Effector memory CD8-positive, alpha-beta T cell (primary cell): ENCODE data around the gene PICK1.
A peak's percentile ranks its signal among the peaks of the same experiment; 100 is the strongest.

Source experiments
- ATAC-seq: fragments of 150-1000 bp; cut with Tn5 transposase; replicated peaks from 2 replicates; pipeline ENCODE4 v1.10.0; 2021; ENCODE audit warnings: mild to moderate bottlenecking, moderate library complexity
- DNase-seq, 3 experiments: peaks; one replicate each; pipeline ENCODE4 v3.0.0; 2021
- H3K27ac Mint-ChIP-seq, 2 donors: one replicate each; pipeline ENCODE4 v1.8.0; 2022; ENCODE audit warnings: mild to moderate bottlenecking in 2 of 2, mixed read lengths in 2 of 2, moderate library complexity in 2 of 2
- H3K27me3 Mint-ChIP-seq, 2 donors: one replicate each; pipeline ENCODE4 v1.8.0; 2022; ENCODE audit warnings: mixed read lengths in 2 of 2
- H3K36me3 Mint-ChIP-seq: one replicate; pipeline ENCODE4 v1.8.0; 2022; ENCODE audit warnings: mild to moderate bottlenecking, moderate library complexity, mixed read lengths; ENCODE audit not compliant: insufficient read depth
- H3K4me1 Mint-ChIP-seq, 2 donors: one replicate each; pipeline ENCODE4 v1.8.0; 2022; ENCODE audit warnings: low read depth in 2 of 2, mixed read lengths in 2 of 2
- H3K4me3 Mint-ChIP-seq, 2 donors: one replicate each; pipeline ENCODE4 v1.8.0; 2022; ENCODE audit warnings: mild to moderate bottlenecking in 2 of 2, mixed read lengths in 2 of 2, moderate library complexity in 2 of 2
- H3K9me3 Mint-ChIP-seq, 2 donors: one replicate each; pipeline ENCODE4 v1.8.0; 2022; ENCODE audit warnings: mixed read lengths in 2 of 2

Gene PICK1

GRCh38 chr22:38026130-38027111 lies 30.8 kb upstream of the PICK1 start:
- ATAC-seq (no peak), DNase-seq (no peak)
- H3K4me1 Mint-ChIP-seq: peaks cover 6 to 10% of the 10 kb centered on the region in 2 donors
- no peak overlapping the region for H3K4me3 Mint-ChIP-seq
- H3K36me3 Mint-ChIP-seq: no peaks in the 10 kb centered on the region
- H3K27ac Mint-ChIP-seq: peak overlapping the region in 1 of 2 donors; percentile 8
- no peaks in the 10 kb centered on the region for H3K27me3 Mint-ChIP-seq
- no peaks in the 10 kb centered on the region for H3K9me3 Mint-ChIP-seq

GRCh38 chr22:38027487-38027886 lies 29.7 kb upstream of the PICK1 start:
- ATAC-seq: no peak
- DNase-seq: no peak
- Mint-ChIP-seq H3K36me3 (no peaks in the 10 kb centered on the region), H3K27ac (no peak overlapping the region), H3K9me3 (no peaks in the 10 kb centered on the region), H3K4me3 (no peak overlapping the region), H3K27me3 (no peaks in the 10 kb centered on the region), H3K4me1 (peaks cover 6 to 10% of the 10 kb centered on the region in 2 donors)

DNA sequence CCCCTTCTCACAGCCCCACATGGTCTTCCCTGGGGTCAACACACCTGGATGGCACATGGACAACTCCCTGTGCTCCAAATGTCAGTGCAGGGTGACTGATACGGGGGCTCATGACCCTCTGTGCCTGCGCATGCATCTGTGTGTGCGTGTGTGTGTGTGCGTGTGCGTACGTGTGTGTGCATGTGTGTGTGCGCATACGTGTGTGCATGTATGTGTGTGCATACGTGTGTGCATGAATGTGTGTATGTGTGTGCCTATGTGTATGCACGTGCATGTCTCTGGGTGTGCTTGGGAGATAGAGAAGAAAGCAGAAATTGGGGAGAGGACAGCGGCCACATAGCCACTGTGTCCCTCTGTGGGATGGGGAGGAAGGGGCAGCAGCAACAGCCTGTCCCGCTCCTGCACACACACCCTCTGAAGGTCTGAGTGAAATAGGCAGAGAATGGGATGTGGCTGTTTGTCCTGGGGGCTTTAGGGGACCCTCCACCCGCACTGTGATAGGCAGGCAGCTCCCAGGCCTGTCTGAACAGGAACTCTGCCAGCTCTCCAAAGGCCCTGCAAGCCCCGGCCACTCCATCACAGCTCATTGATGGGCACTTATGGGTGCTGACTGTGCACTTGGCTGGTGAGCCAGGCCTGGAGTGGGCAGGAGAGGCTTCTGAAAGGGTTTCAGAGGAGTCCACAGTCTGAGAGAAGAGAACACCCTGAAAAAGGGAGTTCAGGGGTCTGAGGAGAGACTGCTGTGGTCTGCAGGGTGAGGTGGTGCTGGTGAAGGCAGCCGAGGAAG lies 28.7 kb upstream of the PICK1 start:
- no peak overlapping the region for H3K27ac Mint-ChIP-seq
- no peaks in the 10 kb centered on the region for H3K9me3 Mint-ChIP-seq
- peaks cover 8 to 10% of the 10 kb centered on the region in 2 donors for H3K4me1 Mint-ChIP-seq
- H3K27me3 Mint-ChIP-seq: no peaks in the 10 kb centered on the region
- no peak overlapping the region for H3K4me3 Mint-ChIP-seq
- DNase-seq: no peak
- no peak for ATAC-seq
- H3K36me3 Mint-ChIP-seq: no peaks in the 10 kb centered on the region

GRCh38 chr22:38029370-38029769 lies 27.8 kb upstream of the PICK1 start:
- ATAC-seq (no peak), DNase-seq (no peak)
- H3K27me3 Mint-ChIP-seq: no peaks in the 10 kb centered on the region
- H3K9me3 Mint-ChIP-seq: no peaks in the 10 kb centered on the region
- H3K36me3 Mint-ChIP-seq: no peaks in the 10 kb centered on the region
- no peak overlapping the region for H3K27ac Mint-ChIP-seq
- no peak overlapping the region for H3K4me3 Mint-ChIP-seq
- peaks cover 8 to 10% of the 10 kb centered on the region in 2 donors for H3K4me1 Mint-ChIP-seq

GRCh38 chr22:38029901-38030300 lies 27.3 kb upstream of the PICK1 start:
- DNase-seq (no peak), ATAC-seq (no peak)
- Mint-ChIP-seq H3K9me3 (no peaks in the 10 kb centered on the region), H3K4me1 (peaks cover 8 to 10% of the 10 kb centered on the region in 2 donors), H3K4me3 (no peak overlapping the region), H3K27ac (no peak overlapping the region), H3K36me3 (no peaks in the 10 kb centered on the region), H3K27me3 (no peaks in the 10 kb centered on the region)

DNA sequence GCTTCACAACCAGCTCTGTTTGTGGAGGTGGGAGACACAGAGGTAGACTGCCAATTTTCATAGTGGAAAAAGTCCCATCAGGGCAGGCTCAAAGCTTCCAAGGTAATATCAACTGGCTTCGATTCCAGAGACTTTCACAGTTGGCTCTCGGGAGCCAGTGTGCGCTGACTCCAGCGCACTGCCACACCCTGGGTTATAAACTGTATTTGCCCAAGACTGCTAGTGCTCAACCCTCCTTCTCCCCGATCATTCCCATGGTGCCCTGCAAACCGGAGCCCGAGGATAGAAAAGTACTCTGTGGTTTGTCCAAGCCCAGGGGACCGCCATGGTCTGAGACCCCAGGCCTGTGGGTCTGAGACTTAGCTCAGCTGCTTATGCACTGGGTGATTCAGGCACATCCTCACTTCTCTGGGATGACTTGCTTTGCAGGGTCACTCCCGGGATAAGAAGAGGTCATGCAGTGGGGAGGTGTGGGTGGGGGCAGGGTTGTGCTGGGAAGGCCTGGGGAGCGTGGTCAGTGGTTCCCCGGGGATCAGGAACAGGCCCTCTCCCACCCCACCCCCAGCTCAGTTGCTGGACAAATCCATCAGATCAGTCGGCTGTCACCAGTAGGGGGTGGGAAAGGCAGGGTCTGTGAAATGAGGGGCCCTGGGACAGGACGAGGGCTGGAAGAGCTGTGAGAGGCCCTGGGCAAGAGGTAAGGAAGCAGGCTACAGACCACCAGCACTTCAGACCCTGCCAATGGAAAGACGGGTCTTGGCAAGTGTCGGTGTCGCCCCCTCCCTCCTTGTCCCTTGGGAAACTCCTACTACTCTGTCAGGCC lies 26.7 kb upstream of the PICK1 start:
- ATAC-seq: no peak
- Mint-ChIP-seq H3K27ac (peak overlapping the region in 1 of 2 donors; percentile 13), H3K9me3 (no peaks in the 10 kb centered on the region)

GRCh38 chr22:38031491-38031890 lies 25.7 kb upstream of the PICK1 start:
- H3K9me3 Mint-ChIP-seq: no peaks in the 10 kb centered on the region
- H3K27ac Mint-ChIP-seq: no peak overlapping the region
- no peak overlapping the region for H3K4me3 Mint-ChIP-seq
- no peak for DNase-seq
- no peaks in the 10 kb centered on the region for H3K27me3 Mint-ChIP-seq
- no peak for ATAC-seq
- no peaks in the 10 kb centered on the region for H3K36me3 Mint-ChIP-seq
- peaks cover 8 to 13% of the 10 kb centered on the region in 2 donors for H3K4me1 Mint-ChIP-seq

More for the DNA sequence above, 26.7 kb upstream of the PICK1 start:
- DNase-seq: no peak
- H3K4me3 Mint-ChIP-seq: no peak overlapping the region
- peaks cover 8 to 13% of the 10 kb centered on the region in 2 donors for H3K4me1 Mint-ChIP-seq
- H3K27me3 Mint-ChIP-seq: no peaks in the 10 kb centered on the region
- no peaks in the 10 kb centered on the region for H3K36me3 Mint-ChIP-seq

DNA sequence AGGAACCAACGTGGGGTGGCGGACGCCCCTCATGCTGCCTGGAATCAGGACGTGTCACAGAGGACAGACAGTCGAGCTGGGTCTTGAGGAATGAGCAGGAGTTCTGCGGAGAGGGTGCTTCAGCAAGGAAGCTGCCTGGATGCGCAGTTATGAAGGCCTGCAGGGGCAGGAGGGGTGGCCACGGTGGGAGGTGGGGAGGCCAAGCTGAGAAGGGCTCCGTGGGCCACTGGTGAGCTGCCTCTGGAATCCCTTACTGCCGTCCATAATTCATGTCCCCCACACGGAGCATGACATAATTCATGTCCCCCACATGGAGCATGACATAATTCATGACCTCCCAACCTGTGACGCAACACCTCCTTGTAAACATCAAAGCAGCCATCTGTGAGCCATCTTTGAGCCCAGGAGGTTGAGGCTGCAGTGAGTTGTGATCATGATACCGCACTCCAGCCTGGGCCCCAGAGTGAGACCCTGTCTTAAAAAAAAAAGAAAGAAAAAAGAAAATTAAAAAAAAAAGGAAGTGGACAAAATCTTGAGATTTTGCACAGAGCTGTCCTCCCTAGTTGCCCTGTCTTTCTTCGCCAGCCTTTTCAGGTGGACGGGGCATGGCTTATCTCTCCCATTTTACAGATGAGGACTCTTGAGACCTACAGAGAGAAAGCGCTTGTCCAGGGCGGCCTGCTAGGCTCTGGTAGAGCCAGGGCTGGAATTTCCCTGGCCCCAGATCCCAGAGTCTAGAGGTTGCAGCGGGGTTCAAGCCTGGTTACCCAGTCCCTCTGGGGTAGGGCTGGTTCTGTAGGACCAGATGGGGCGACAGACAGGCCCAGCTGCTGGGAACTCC lies 24.3 kb upstream of the PICK1 start:
- DNase-seq: no peak
- no peaks in the 10 kb centered on the region for H3K27me3 Mint-ChIP-seq
- no peak overlapping the region for H3K4me3 Mint-ChIP-seq
- H3K36me3 Mint-ChIP-seq: no peaks in the 10 kb centered on the region
- H3K4me1 Mint-ChIP-seq: peaks cover 2 to 7% of the 10 kb centered on the region in 2 donors
- H3K9me3 Mint-ChIP-seq: no peaks in the 10 kb centered on the region
- H3K27ac Mint-ChIP-seq: no peak overlapping the region
- ATAC-seq: no peak

DNA sequence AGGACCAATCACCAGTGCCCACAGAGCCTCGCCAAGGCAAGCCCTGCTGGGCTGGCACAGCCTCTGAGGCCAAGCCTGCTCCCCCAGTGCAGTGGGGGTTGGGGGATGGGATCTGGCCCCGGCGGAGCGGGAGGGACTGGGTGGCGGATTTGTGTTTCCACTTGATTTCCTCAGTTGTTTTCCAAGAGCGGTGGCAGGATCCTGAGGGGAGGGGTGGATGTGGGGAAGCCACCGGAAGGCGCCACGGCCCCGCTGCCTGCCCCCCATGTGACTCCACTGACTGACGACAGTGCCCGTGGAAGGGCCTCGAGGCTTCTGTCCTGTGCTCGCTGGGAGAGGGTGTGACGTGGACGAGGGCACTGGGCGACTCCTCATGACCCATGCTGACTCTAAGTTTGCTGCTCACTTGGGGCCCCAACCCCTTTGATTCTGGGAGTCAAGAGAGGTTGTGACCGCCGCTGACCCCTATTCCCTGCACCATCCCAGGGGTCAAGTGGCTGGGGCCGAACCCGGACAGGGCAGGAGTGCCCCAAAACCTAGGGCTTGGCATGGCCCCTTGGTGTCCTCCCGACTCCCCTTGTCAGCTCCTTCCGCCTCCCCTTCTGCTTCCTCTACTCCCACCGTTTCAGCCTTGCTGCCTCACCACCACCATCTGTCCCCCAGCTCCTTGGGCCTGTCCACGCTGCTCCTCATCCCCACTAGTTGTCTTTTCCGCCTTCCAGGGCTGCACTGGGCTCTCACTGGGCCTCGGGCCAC lies 23.5 kb upstream of the PICK1 start:
- H3K36me3 Mint-ChIP-seq: no peaks in the 10 kb centered on the region
- no peaks in the 10 kb centered on the region for H3K9me3 Mint-ChIP-seq
- no peak overlapping the region for H3K27ac Mint-ChIP-seq
- peaks cover 2 to 7% of the 10 kb centered on the region in 2 donors for H3K4me1 Mint-ChIP-seq
- ATAC-seq (no peak), DNase-seq (no peak)
- no peak overlapping the region for H3K4me3 Mint-ChIP-seq
- H3K27me3 Mint-ChIP-seq: no peaks in the 10 kb centered on the region

DNA sequence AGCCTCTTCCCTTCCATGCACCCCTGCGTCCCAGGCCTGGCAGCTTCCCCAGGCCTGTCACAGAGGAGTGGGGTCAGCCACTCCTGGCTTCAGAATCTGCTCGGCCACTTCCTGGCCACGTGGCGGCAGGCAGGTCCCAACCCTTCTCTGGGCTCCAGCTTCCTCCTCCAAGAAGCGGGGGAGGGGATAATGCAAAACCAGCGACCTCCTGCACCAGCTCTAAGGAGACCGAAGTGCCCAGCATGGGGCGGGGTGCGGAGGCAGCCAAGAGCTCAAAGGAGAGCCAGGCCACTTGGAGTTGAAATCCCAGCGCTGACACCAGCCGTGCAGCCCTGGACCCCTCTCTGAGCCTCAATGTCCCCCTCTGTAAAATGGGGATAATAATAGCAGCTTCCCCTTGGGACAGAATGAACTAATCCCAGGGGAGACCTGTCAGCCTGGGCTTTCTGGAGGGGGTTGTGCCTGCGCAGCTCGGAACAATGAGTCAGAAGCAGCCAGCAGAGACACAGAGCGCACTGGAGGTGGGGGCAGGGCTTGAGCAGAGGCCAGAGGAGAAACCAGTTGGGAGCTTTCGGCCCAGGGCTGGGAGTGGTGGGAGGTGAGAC lies 22.8 kb upstream of the PICK1 start:
- Mint-ChIP-seq H3K36me3 (no peaks in the 10 kb centered on the region), H3K4me3 (no peak overlapping the region), H3K4me1 (peaks cover 2 to 5% of the 10 kb centered on the region in 2 donors), H3K9me3 (no peaks in the 10 kb centered on the region), H3K27ac (no peak overlapping the region), H3K27me3 (no peaks in the 10 kb centered on the region)
- no peak for ATAC-seq
- no peak for DNase-seq

DNA sequence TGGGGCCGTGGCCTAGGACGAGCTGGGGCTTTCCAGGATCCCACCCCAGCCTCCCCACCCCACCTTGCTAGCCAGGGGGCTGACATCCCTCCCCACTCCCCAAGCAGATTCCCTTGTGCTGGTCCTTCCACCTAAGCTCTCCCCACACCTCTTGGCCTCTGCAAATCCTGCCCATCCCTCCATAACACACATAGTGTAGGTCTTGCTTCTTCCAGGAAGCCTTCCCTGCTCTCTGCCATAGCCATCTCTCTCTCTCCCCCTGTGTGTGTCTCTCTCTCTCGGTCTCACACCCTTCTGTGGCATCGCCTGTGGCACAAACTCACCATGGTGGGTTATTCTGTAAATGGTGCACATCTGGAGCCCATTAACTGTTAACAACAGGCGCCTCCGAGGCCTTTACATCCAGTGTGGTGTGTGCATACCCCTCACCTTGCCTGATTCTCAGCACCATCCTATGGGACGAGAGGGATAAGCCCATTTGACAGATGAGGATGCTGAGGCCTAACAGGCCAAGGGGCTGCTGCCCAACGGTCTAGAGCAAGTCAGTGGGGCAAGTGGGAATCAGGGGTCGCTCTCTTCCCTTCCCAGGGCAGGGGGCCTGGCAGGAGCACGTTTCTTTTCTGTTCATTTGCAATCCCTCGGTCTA lies 22.2 kb upstream of the PICK1 start:
- Mint-ChIP-seq H3K4me1 (peaks cover 2 to 4% of the 10 kb centered on the region in 2 donors), H3K36me3 (no peaks in the 10 kb centered on the region), H3K9me3 (no peaks in the 10 kb centered on the region), H3K27ac (peak overlapping the region in 1 of 2 donors; percentile 62), H3K27me3 (no peaks in the 10 kb centered on the region), H3K4me3 (no peak overlapping the region)
- DNase-seq (no peak), ATAC-seq (no peak)
